ENCODE measurements around the gene KIRREL1.

KIRREL1 gene

GRCh38 chr1:158149175-158149574 is 155.7 kb downstream of the KIRREL1 start:
- DNase-seq: no peak

Measured in DMS 273 treated with DMSO at 0.1 percent for 48 hours (cell line).